ENCODE data around the gene RHBDF2. TPM values are rescaled to one million over a fixed set of nuclear protein-coding genes. Genes with fewer than 3 reads are reported as not detected.

The RHBDF2 gene
- total and polyA plus RNA-seq, 4 donors: 2.6 to 45.0 (median 21.0) TPM

DNA sequence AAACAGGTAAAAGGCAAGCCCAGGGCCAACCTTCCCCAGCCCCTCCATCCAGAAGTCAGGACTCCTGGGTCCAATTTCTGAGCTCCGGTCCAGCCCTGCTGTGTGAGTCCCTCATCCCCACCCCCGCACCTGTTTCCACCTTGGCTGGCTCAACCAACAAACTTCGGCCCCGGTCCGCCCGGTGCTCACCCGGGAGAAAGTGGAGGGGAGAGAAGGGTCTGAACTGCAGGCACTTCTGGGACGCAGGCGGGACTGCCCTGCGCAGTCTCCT, 541 bp downstream of the RHBDF2 start:
- DNase-seq (no peak), ATAC-seq (ENCODE audit: low FRiP score) (no peak)
- Histone ChIP-seq H3K27ac (ENCODE audit: low read depth in 1 of 2, low read length in 2 of 2) (no peak overlapping the region), H3K4me3 (ENCODE audit: low read length in 2 of 2) (no peak overlapping the region), H3K9me3 (ENCODE audit: control insufficient read depth, low read length) (no peaks in the 10 kb centered on the region), H3K27me3 (ENCODE audit: control insufficient read depth in 1 of 2, insufficient read depth in 2 of 2, low read length in 1 of 2) (no peaks in the 10 kb centered on the region), H3K4me1 (ENCODE audit: control insufficient read depth in 1 of 2, insufficient read depth in 2 of 2, low read length in 2 of 2) (peaks cover 0 to 1% of the 10 kb centered on the region in 2 donors), H3K36me3 (ENCODE audit: control insufficient read depth in 1 of 2, insufficient read depth in 2 of 2, low read length in 1 of 2) (no peaks in the 10 kb centered on the region)
- WGBS, 2 donors: 27 to 34% methylated on average over 10 of the region's 10 CpGs
- intact Hi-C loops (cut with DNase I): loop anchor here (2.0 to 10.0 kb wide), 2 partner anchors 92 to 196 kb away; partner anchors contain the start of gene QRICH2 (in 1 of the 2)

- Histone ChIP-seq H3K9me3 (ENCODE audit: control insufficient read depth, low read length) (no peaks in the 10 kb centered on the region), H3K4me1 (ENCODE audit: control insufficient read depth in 1 of 2, insufficient read depth in 2 of 2, low read length in 2 of 2) (peaks cover 0 to 1% of the 10 kb centered on the region in 2 donors), H3K4me3 (ENCODE audit: low read length in 2 of 2) (no peak overlapping the region), H3K27ac (ENCODE audit: low read depth in 1 of 2, low read length in 2 of 2) (peak overlapping the region in 1 of 2 donors; percentile 7), H3K36me3 (ENCODE audit: control insufficient read depth in 1 of 2, insufficient read depth in 2 of 2, low read length in 1 of 2) (no peaks in the 10 kb centered on the region), H3K27me3 (ENCODE audit: control insufficient read depth in 1 of 2, insufficient read depth in 2 of 2, low read length in 1 of 2) (no peaks in the 10 kb centered on the region)
- 75 to 82% methylated on average over 17 of the region's 17 CpGs for WGBS, 2 donors
- intact Hi-C loops (cut with DNase I): loop anchor here (2.0 to 10.0 kb wide), 2 partner anchors 91 to 195 kb away; partner anchors contain the start of gene QRICH2 (in 1 of the 2)
- DNase-seq (no peak), ATAC-seq (ENCODE audit: low FRiP score) (no peak)
Observed at GRCh38 chr17:76500074-76500746, 1.0 kb downstream of the RHBDF2 start.

GRCh38 chr17:76499267-76499667, 2.0 kb downstream of the RHBDF2 start:
- Histone ChIP-seq H3K27me3 (ENCODE audit: control insufficient read depth in 1 of 2, insufficient read depth in 2 of 2, low read length in 1 of 2) (no peaks in the 10 kb centered on the region), H3K36me3 (ENCODE audit: control insufficient read depth in 1 of 2, insufficient read depth in 2 of 2, low read length in 1 of 2) (no peaks in the 10 kb centered on the region), H3K27ac (ENCODE audit: low read depth in 1 of 2, low read length in 2 of 2) (no peak overlapping the region), H3K9me3 (ENCODE audit: control insufficient read depth, low read length) (no peaks in the 10 kb centered on the region), H3K4me1 (ENCODE audit: control insufficient read depth in 1 of 2, insufficient read depth in 2 of 2, low read length in 2 of 2) (peaks cover 0 to 1% of the 10 kb centered on the region in 2 donors), H3K4me3 (ENCODE audit: low read length in 2 of 2) (no peak overlapping the region)
- 48% methylated on average over 5 of the region's 5 CpGs for WGBS, 2 donors
- intact Hi-C loops (cut with DNase I): no loop called here
- no peak for DNase-seq
- no peak for ATAC-seq (ENCODE audit: low FRiP score)

GRCh38 chr17:76498876-76499251, 2.4 kb downstream of the RHBDF2 start:
- Histone ChIP-seq H3K9me3 (ENCODE audit: control insufficient read depth, low read length) (no peaks in the 10 kb centered on the region), H3K4me3 (ENCODE audit: low read length in 2 of 2) (no peak overlapping the region), H3K27me3 (ENCODE audit: control insufficient read depth in 1 of 2, insufficient read depth in 2 of 2, low read length in 1 of 2) (no peaks in the 10 kb centered on the region), H3K27ac (ENCODE audit: low read depth in 1 of 2, low read length in 2 of 2) (peak overlapping the region in 1 of 2 donors; percentile 3), H3K36me3 (ENCODE audit: control insufficient read depth in 1 of 2, insufficient read depth in 2 of 2, low read length in 1 of 2) (no peaks in the 10 kb centered on the region), H3K4me1 (ENCODE audit: control insufficient read depth in 1 of 2, insufficient read depth in 2 of 2, low read length in 2 of 2) (peaks cover 0 to 1% of the 10 kb centered on the region in 2 donors)
- no peak for ATAC-seq (ENCODE audit: low FRiP score)
- DNase-seq: no peak
- WGBS, 2 donors: 70 to 78% methylated on average over 4 of the region's 4 CpGs
- intact Hi-C loops (cut with DNase I): no loop called here

DNA sequence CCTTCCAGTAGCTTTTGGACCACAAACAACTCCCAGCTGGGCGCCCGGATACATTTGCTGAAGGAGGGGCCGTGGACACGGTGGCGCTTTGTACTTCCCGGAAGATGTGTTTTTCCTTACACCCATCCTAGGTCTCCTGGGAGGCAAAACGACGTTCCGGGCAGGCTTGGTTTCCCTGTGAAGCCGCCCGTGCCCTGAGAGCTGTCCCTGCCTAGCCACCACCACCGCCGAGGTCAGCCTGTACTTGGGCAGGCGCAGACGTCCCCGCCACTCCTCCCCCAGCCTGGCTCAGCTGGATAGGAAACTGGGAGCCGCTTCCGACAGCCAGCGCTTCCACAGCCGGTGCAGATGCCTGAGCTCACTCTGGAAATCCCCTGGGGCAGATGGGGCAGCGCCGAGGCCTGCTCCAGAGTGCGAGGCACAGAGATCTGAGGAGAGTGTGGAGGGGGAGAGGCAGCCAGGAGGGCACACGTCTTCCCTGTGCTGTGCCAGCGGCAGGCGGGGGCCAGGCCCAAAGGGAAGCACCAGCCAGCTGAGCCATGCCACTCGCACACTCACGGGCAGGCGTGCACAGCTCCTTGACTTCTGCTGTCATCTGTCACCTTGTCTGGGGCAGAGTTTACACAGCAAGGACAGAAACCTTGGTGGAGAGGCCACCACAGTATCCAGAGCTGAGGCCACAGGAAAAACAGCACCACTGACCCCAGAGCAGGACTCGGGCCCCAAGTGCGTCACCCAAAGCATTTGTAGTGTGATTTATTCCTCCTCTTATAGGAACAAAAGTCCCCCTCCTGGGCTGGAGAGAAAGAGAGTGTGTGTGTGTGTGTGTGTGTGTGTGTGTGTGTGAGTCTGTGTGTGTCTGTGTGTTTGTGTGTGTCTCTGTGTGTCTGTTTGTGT, 3.0 kb downstream of the RHBDF2 start:
- Histone ChIP-seq H3K9me3 (ENCODE audit: control insufficient read depth, low read length) (no peaks in the 10 kb centered on the region), H3K4me1 (ENCODE audit: control insufficient read depth in 1 of 2, insufficient read depth in 2 of 2, low read length in 2 of 2) (peaks cover 0 to 1% of the 10 kb centered on the region in 2 donors), H3K4me3 (ENCODE audit: low read length in 2 of 2) (no peak overlapping the region), H3K27ac (ENCODE audit: low read depth in 1 of 2, low read length in 2 of 2) (peak overlapping the region in 1 of 2 donors; percentile 3), H3K36me3 (ENCODE audit: control insufficient read depth in 1 of 2, insufficient read depth in 2 of 2, low read length in 1 of 2) (no peaks in the 10 kb centered on the region), H3K27me3 (ENCODE audit: control insufficient read depth in 1 of 2, insufficient read depth in 2 of 2, low read length in 1 of 2) (no peaks in the 10 kb centered on the region)
- intact Hi-C loops (cut with DNase I): no loop called here
- WGBS, 2 donors: 5 to 6% methylated on average over 31 of the region's 31 CpGs
- ATAC-seq (ENCODE audit: low FRiP score): peak; percentile 72
- peak; percentile 92 for DNase-seq

DNA sequence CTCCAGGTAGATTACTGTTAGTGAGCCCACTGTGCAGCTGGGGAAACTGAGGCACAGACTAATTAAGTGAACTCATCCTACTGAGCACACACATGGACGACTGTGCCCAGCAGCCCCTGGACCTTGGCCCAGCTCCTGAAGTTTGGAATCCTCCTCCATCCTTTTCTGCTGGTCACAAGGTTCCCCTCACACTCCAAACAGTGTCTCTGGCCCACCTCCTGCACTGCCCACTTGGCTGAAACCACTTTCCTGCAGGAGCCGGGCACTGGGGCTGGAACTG, 3.6 kb downstream of the RHBDF2 start:
- no peaks in the 10 kb centered on the region for H3K27me3 ChIP-seq (ENCODE audit: control insufficient read depth in 1 of 2, insufficient read depth in 2 of 2, low read length in 1 of 2)
- H3K4me1 ChIP-seq (ENCODE audit: control insufficient read depth in 1 of 2, insufficient read depth in 2 of 2, low read length in 2 of 2): peaks cover 0 to 1% of the 10 kb centered on the region in 2 donors
- no peak overlapping the region for H3K4me3 ChIP-seq (ENCODE audit: low read length in 2 of 2)
- no peaks in the 10 kb centered on the region for H3K9me3 ChIP-seq (ENCODE audit: control insufficient read depth, low read length)
- no peak for DNase-seq
- 13 to 19% methylated on average over 2 of the region's 2 CpGs for WGBS, 2 donors
- peak overlapping the region in 1 of 2 donors; percentile 3 for H3K27ac ChIP-seq (ENCODE audit: low read depth in 1 of 2, low read length in 2 of 2)
- H3K36me3 ChIP-seq (ENCODE audit: control insufficient read depth in 1 of 2, insufficient read depth in 2 of 2, low read length in 1 of 2): no peaks in the 10 kb centered on the region
- ATAC-seq (ENCODE audit: low FRiP score): no peak
- intact Hi-C loops (cut with DNase I): no loop called here

- 90 to 92% methylated on average over 6 of the region's 6 CpGs for WGBS, 2 donors
- H3K4me1 ChIP-seq (ENCODE audit: control insufficient read depth in 1 of 2, insufficient read depth in 2 of 2, low read length in 2 of 2): no peaks in the 10 kb centered on the region
Observed at GRCh38 chr17:76496464-76496863, 4.8 kb downstream of the RHBDF2 start.

GRCh38 chr17:76495663-76496400, 5.4 kb downstream of the RHBDF2 start:
- Histone ChIP-seq H3K9me3 (ENCODE audit: control insufficient read depth, low read length) (no peaks in the 10 kb centered on the region), H3K27me3 (ENCODE audit: control insufficient read depth in 1 of 2, insufficient read depth in 2 of 2, low read length in 1 of 2) (no peaks in the 10 kb centered on the region), H3K4me1 (ENCODE audit: control insufficient read depth in 1 of 2, insufficient read depth in 2 of 2, low read length in 2 of 2) (no peaks in the 10 kb centered on the region), H3K4me3 (ENCODE audit: low read length in 2 of 2) (no peak overlapping the region), H3K36me3 (ENCODE audit: control insufficient read depth in 1 of 2, insufficient read depth in 2 of 2, low read length in 1 of 2) (no peaks in the 10 kb centered on the region), H3K27ac (ENCODE audit: low read depth in 1 of 2, low read length in 2 of 2) (no peak overlapping the region)
- ATAC-seq (ENCODE audit: low FRiP score) (no peak), DNase-seq (no peak)
- intact Hi-C loops (cut with DNase I): no loop called here
- 84% methylated on average over 15 to 16 of the region's 16 CpGs for WGBS, 2 donors

More at GRCh38 chr17:76496464-76496863, 4.8 kb downstream of the RHBDF2 start:
- H3K27ac ChIP-seq (ENCODE audit: low read depth in 1 of 2, low read length in 2 of 2): no peak overlapping the region
- no peak overlapping the region for H3K4me3 ChIP-seq (ENCODE audit: low read length in 2 of 2)
- H3K36me3 ChIP-seq (ENCODE audit: control insufficient read depth in 1 of 2, insufficient read depth in 2 of 2, low read length in 1 of 2): no peaks in the 10 kb centered on the region
- no peak for ATAC-seq (ENCODE audit: low FRiP score)
- DNase-seq: no peak
- no peaks in the 10 kb centered on the region for H3K9me3 ChIP-seq (ENCODE audit: control insufficient read depth, low read length)
- no peaks in the 10 kb centered on the region for H3K27me3 ChIP-seq (ENCODE audit: control insufficient read depth in 1 of 2, insufficient read depth in 2 of 2, low read length in 1 of 2)
- intact Hi-C loops (cut with DNase I): no loop called here
